ENCODE data around the gene LRP1B.

Gene LRP1B

DNA sequence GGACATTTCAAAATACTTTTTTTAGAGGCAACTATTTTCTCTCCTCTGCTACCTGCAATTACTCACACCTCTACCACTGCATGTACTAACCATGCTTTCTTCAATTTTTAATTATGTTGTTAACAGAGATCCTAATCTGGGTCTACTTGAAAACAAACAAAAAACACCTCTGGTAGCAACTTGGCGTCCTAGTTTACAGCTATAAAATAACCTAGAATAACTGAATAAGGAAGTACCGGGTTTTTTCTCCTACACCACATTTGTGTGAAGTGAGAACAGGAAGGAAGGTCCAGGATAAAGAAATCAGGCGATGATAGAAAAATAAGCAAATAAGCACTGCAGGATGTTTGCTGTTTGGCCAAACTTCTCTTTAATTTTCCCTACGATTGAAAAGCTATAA is 633.5 kb downstream of the LRP1B start:
- DNase-seq: no peak

DNA sequence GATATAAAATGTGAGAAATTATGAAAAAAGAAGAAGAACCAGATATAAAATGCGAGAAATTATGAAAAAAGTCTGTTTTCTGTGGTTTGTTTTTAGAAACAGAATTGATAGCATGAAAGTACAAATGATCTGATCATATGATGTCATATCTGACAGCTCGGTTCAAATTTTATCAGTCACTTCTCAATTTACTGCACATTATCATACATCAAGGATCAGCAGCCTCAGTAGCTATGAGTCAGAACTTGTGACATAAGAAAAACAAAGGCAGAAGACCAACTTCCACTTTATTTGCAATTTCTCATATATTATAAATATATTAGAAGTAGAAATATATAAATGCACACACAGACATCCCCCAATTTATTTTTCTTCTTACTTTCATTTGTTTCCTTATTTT is 634.0 kb downstream of the LRP1B start:
- no peak for DNase-seq

- DNase-seq: no peak
Measured at GRCh38 chr2:141493936-141494335, 636.9 kb downstream of the LRP1B start.

- no peak for DNase-seq
Measured at GRCh38 chr2:141492816-141493215, 638.0 kb downstream of the LRP1B start.

DNA sequence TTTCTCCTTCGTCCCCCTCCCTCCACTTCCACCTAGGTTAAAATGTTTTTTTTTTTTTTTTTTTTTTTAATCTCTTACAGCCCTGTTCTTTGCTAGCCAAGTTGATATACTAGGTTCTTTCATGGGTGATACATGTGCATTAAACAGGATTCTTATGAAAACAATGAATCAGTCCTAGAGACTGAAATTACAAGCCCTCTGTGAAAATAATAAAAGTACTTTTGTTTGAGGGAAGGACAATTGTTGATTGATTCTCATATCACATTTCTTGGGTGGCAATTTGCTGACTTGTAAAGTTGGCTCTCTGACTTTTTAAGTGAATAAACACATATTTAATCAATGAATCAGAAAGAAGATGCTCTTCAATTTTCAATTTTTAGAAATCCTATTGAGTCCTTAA is 639.9 kb downstream of the LRP1B start:
- DNase-seq: no peak

GRCh38 chr2:141482697-141483096 is 648.1 kb downstream of the LRP1B start:
- no peak for DNase-seq

GRCh38 chr2:141475801-141476200 is 655.0 kb downstream of the LRP1B start:
- no peak for DNase-seq

DNA sequence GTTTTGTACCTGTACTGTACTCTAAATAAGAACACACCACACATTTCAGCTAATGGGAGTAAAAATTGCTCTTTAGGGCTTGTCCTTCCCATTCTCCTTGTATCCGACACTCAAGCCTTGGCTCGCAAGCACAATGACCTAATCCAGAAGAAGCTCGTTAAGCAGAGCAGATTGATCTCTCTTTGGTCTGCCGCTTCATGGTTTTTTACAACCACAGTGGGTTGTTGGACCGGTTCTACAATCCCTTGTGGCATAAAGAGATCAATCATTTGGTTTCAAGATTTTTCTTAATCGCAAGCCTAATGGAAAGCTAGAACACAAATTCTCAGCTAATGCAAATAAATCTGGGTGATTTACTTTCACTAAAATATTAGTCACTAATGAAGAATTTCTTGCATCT is 662.1 kb downstream of the LRP1B start:
- no peak for DNase-seq

- DNase-seq: no peak
Measured at GRCh38 chr2:141467331-141467730, 663.5 kb downstream of the LRP1B start.

DNA sequence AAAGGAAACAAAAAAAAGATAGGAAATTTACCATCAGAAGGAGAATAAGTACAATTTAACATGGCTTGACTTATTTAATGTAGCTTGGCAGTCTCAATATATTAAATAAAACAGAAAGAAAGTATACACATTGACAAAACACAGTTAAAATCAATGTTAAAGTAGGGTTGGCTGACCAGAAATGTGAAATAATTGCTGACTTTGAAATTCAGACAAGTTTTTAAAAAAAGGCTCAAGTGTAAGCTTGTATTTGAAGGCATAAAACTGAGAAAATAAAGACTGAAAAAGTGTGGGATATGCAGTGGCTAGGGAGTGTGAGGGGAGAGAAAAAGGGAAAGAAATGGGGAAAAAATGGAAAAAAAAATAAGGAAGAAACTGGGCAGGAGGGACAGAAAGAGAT is 665.8 kb downstream of the LRP1B start:
- no peak for DNase-seq

- no peak for DNase-seq
Measured at GRCh38 chr2:141458351-141458750, 672.5 kb downstream of the LRP1B start.

GRCh38 chr2:141455877-141456276 is 674.9 kb downstream of the LRP1B start:
- no peak for DNase-seq

- DNase-seq: no peak
Measured at GRCh38 chr2:141455211-141455826, 675.5 kb downstream of the LRP1B start.

DNA sequence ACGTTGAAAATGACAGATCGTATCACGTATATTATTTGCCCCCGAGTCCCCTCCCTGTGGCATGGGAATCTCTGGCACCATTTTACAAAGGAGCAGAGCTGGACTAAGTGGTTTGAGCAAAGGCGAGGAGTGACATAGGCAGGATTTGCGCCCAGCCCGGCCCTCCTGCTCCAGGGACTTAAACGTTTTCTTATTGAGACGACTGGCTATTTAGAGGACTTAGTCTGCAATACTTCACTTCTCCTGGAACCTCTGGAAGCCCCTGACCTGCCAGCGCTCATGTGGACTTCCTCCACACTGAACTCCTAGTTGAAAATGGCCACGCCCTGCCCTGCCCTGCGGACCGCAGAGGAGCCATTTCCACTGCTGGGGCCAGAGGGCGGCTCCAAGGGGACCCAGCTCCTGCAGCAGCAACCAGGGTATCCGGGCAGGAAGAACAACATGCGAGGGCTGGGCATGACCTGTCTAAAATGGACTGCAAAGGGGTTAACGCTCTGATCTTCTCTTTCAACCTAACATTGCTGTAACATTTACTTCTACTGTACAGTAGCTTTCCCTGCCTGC is 690.7 kb downstream of the LRP1B start:
- no peak for DNase-seq

GRCh38 chr2:141439524-141439923 is 691.3 kb downstream of the LRP1B start:
- no peak for DNase-seq

DNA sequence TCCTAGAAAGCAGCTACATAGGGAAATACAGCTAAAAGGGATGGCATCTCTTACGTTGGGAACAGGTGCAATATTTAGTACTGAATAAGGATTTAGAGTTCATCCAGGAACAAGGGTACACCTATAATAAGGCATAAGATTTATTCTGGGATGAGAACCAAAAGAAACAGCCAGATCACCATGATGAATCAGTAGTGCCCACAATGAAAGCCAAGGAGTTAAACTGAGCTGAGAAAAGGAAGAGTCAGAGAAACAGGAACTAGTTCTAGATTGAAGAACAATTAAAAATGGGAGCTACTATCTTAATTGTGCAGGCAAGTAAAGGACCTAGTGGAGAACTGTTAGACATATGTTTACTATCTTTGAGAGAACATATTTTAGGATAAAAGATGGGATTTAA is 692.3 kb downstream of the LRP1B start:
- no peak for DNase-seq

- DNase-seq: no peak
Measured at GRCh38 chr2:141437521-141437920, 693.3 kb downstream of the LRP1B start.

- DNase-seq: no peak
Measured at GRCh38 chr2:141423124-141423523, 707.7 kb downstream of the LRP1B start.

- DNase-seq: peak; percentile 32
Measured at GRCh38 chr2:141417246-141417797, 713.5 kb downstream of the LRP1B start.

- no peak for DNase-seq
Measured at GRCh38 chr2:141411419-141411818, 719.4 kb downstream of the LRP1B start.

- no peak for DNase-seq
Measured at GRCh38 chr2:141399270-141399669, 731.5 kb downstream of the LRP1B start.

- DNase-seq: peak; percentile 33
Measured at GRCh38 chr2:141393214-141393545, 737.6 kb downstream of the LRP1B start.

GRCh38 chr2:141392517-141393213 is 738.2 kb downstream of the LRP1B start:
- DNase-seq: peak; percentile 94

- DNase-seq: no peak
Measured at GRCh38 chr2:141386168-141386567, 744.6 kb downstream of the LRP1B start.
